Hepatocyte (in vitro differentiated cells): ENCODE results near the gene PTPRM. TPM values are rescaled to one million over a fixed set of nuclear protein-coding genes. Genes with fewer than 3 reads are reported as not detected.

Source experiments
- DNase-seq: peaks from one replicate; pipeline ENCODE4 v3.0.0-alpha.2; 2016; ENCODE audit warnings: low spot score
- H2AFZ ChIP-seq: fragments of 200-600 bp; sonication (generic); 2 replicates; pipeline ENCODE4 v1.6.0; 2016; ENCODE audit warnings: antibody characterized with exemption, mild to moderate bottlenecking
- H3K27ac ChIP-seq: fragments of 200-600 bp; sonication (generic); 2 replicates; pipeline ENCODE4 v1.5.1; 2016; ENCODE audit warnings: mild to moderate bottlenecking
- H3K27me3 ChIP-seq: fragments of 200-600 bp; sonication (generic); 2 replicates; pipeline ENCODE4 v1.6.1; 2016
- H3K36me3 ChIP-seq: fragments of 200-600 bp; sonication (generic); replicated peaks from 2 replicates; pipeline ENCODE4 v1.5.1; 2016; ENCODE audit warnings: low read depth; ENCODE audit not compliant: insufficient read depth
- H3K4me1 ChIP-seq: fragments of 200-600 bp; sonication (generic); 2 replicates; pipeline ENCODE4 v1.5.1; 2016; ENCODE audit warnings: mild to moderate bottlenecking, moderate library complexity; ENCODE audit not compliant: insufficient read depth
- H3K4me2 ChIP-seq: fragments of 200-600 bp; sonication (generic); 2 replicates; pipeline ENCODE4 v1.6.0; 2016
- H3K4me3 ChIP-seq: fragments of 200-600 bp; sonication (generic); 2 replicates; pipeline ENCODE4 v1.5.1; 2016; ENCODE audit warnings: mild to moderate bottlenecking
- H3K79me2 ChIP-seq: fragments of 200-600 bp; sonication (generic); 2 replicates; pipeline ENCODE4 v1.6.0; 2017; ENCODE audit warnings: mild to moderate bottlenecking
- H3K9me2 ChIP-seq: fragments of 200-600 bp; sonication (generic); replicated peaks from 2 replicates; pipeline ENCODE4 v1.6.0; 2017; ENCODE audit warnings: mild to moderate bottlenecking; ENCODE audit not compliant: insufficient read depth
- H3K9me3 ChIP-seq: fragments of 200-600 bp; sonication (generic); 2 replicates; pipeline ENCODE4 v1.5.1; 2016; ENCODE audit warnings: low read depth, mild to moderate bottlenecking
- H4K20me1 ChIP-seq: fragments of 200-600 bp; sonication (generic); 2 replicates; pipeline ENCODE4 v1.6.0; 2016; ENCODE audit warnings: mild to moderate bottlenecking; ENCODE audit not compliant: insufficient read depth, poor library complexity, severe bottlenecking
- CTCF ChIP-seq: fragments of 200-600 bp; sonication (generic); IDR thresholded peaks from 2 replicates; pipeline ENCODE4 v1.5.1; 2016; ENCODE audit warnings: antibody characterized with exemption, mild to moderate bottlenecking; ENCODE audit not compliant: poor library complexity
- EZH2 ChIP-seq: fragments of 200-600 bp; sonication (generic); IDR thresholded peaks from 2 replicates; pipeline ENCODE4 v1.6.1; 2016; ENCODE audit warnings: antibody characterized with exemption, mild to moderate bottlenecking, borderline replicate concordance
- EZH2phosphoT487 ChIP-seq: fragments of 200-600 bp; sonication (generic); IDR thresholded peaks from one replicate; pipeline ENCODE4 v1.6.1; 2018; ENCODE audit warnings: antibody characterized with exemption, mild to moderate bottlenecking, low read depth, moderate library complexity; ENCODE audit not compliant: unreplicated experiment, severe bottlenecking
- WGBS: methylation state at CpG from one replicate; pipeline ENCODE4 v1.1.6; 2016; ENCODE audit warnings: low lambda C conversion rate; ENCODE audit errors: missing lambda C conversion rate; 5-methylcytosine and 5-hydroxymethylcytosine counted together
- polyA plus RNA-seq: library from polyadenylated mRNA; unstranded; fragments of >200 nt; fragmentation: Nextera tagmentation; extraction: Ambion mirVana; gene quantifications from 2 replicates; pipeline ENCODE4 v1.2.1, GENCODE V29; 2016
- total RNA-seq: library from RNA; depleted of rRNA; stranded (reverse); fragments of >200 nt; gene quantifications from 2 replicates; pipeline ENCODE4 v1.2.3, GENCODE V29; 2014

Gene PTPRM
- total RNA-seq = 33.1 and 47.4 TPM in 2 replicates
- 26.1 and 32.6 TPM in 2 replicates for polyA plus RNA-seq

GRCh38 chr18:7566567-7567473 is at the start of gene PTPRM:
PTPRM (plus strand) TSS chr18:7567316; CDS start chr18:7567819, 503 bp downstream.
- Histone ChIP-seq H4K20me1 (peaks cover 5% of the 10 kb centered on the region), H3K4me2 (peak within 1 kb of the TSS; percentile 89), H3K36me3 (no peaks in the 10 kb centered on the region), H3K9me3 (no peaks in the 10 kb centered on the region), H3K9me2 (no peaks in the 10 kb centered on the region), H3K27me3 (peaks cover 11% of the 10 kb centered on the region), H3K4me3 (peak within 1 kb of the TSS; percentile 88), H3K79me2 (peaks cover 35% of the 10 kb centered on the region), H3K27ac (peak within 1 kb of the TSS; percentile 97), H3K4me1 (peaks cover 7% of the 10 kb centered on the region), H2AFZ (peak within 1 kb of the TSS; percentile 84)
- peak; percentile 94 for DNase-seq
- TF ChIP-seq EZH2 = no peak
- TF ChIP-seq CTCF = peak; percentile 31
- 1% methylated on average over 133 of the region's 139 CpGs for WGBS

- H3K4me2 ChIP-seq = no peak overlapping the region
- H3K4me3 ChIP-seq = no peak overlapping the region
- no peaks in the 10 kb centered on the region for H3K36me3 ChIP-seq
- no peaks in the 10 kb centered on the region for H3K9me2 ChIP-seq
- no peak for TF ChIP-seq EZH2phosphoT487
- no peak for TF ChIP-seq EZH2
- no peak for TF ChIP-seq CTCF
- H3K27me3 ChIP-seq = no peaks in the 10 kb centered on the region
- H3K27ac ChIP-seq = no peak overlapping the region
- H4K20me1 ChIP-seq = no peaks in the 10 kb centered on the region
- H2AFZ ChIP-seq = no peak overlapping the region
- no peak for DNase-seq
- no peaks in the 10 kb centered on the region for H3K79me2 ChIP-seq
- no peaks in the 10 kb centered on the region for H3K9me3 ChIP-seq
- no peaks in the 10 kb centered on the region for H3K4me1 ChIP-seq
- 78% methylated on average over 4 of the region's 4 CpGs for WGBS
Observed at GRCh38 chr18:7517852-7518251, 49.3 kb upstream of the PTPRM start.

GRCh38 chr18:7520200-7520785 is 46.8 kb upstream of the PTPRM start:
- 74% methylated on average over 6 of the region's 6 CpGs for WGBS

More at GRCh38 chr18:7520200-7520785, 46.8 kb upstream of the PTPRM start:
- no peaks in the 10 kb centered on the region for H3K27me3 ChIP-seq
- H3K4me3 ChIP-seq = no peak overlapping the region
- H3K79me2 ChIP-seq = no peaks in the 10 kb centered on the region
- no peaks in the 10 kb centered on the region for H4K20me1 ChIP-seq
- H3K36me3 ChIP-seq = no peaks in the 10 kb centered on the region
- no peaks in the 10 kb centered on the region for H3K9me3 ChIP-seq
- TF ChIP-seq EZH2 (no peak), EZH2phosphoT487 (no peak), CTCF (no peak)
- no peak overlapping the region for H3K4me2 ChIP-seq
- no peak for DNase-seq
- H2AFZ ChIP-seq = no peak overlapping the region
- H3K27ac ChIP-seq = no peak overlapping the region
- no peaks in the 10 kb centered on the region for H3K9me2 ChIP-seq
- no peaks in the 10 kb centered on the region for H3K4me1 ChIP-seq
